HG03159 (cell line): Measurements from ENCODE around the gene FBP1.
"Not testable (repeated sequence)": the region's sequence is repeated elsewhere in the genome, so short reads cannot be mapped to it uniquely, and the experiment has no call there.

Experiments used
- ATAC-seq: cut with Tn5 transposase; IDR thresholded peaks from one replicate; pipeline ENCODE4 v1.9.1; 2021; ENCODE audit warnings: mild to moderate bottlenecking, moderate library complexity; ENCODE audit not compliant: unreplicated experiment

FBP1 gene

GRCh38 chr9:94586316-94586715, 53.0 kb downstream of the FBP1 start:
- ATAC-seq, result no peak

DNA sequence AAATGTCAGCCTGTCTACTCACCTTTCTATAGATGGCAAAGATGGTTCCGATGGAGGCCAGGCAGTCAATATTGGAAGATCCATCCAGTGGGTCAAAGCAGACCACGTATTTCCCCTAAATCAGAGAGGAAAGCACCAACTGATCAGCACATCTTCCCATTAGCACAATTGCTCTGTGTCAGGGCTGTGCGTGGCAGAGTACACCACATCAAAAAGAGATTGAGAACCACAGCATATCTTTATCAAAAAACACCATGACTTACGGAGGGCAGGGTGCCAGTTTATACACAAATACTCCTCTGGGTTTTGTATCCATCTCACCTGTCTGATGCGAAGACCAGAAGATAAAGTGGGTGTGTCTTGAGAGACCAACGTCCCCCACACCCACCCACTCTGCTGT, 54.8 kb downstream of the FBP1 start:
- ATAC-seq, result no peak

DNA sequence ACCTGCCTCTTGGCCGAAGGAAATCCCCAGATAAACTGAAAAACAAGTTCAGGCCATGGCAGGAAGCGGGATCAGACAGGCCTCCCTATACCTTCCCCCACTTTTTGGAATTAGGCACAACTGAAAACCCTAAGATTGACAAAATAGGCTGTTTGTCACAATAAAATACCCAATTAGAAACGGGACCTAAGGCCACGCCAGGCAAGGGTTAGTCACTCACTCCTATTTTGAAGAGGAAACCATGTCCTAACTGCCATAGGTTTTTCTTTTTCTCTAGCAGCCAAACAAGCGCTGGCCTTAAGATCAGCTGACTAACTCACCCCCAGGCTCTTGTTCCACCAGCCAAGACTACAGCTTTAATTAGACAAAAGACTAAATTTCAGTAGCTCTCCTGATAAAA, 57.6 kb downstream of the FBP1 start:
- ATAC-seq, result no peak

GRCh38 chr9:94577571-94577970, 61.7 kb downstream of the FBP1 start:
- ATAC-seq, result no peak

GRCh38 chr9:94577036-94577435, 62.3 kb downstream of the FBP1 start:
- ATAC-seq, result no peak

DNA sequence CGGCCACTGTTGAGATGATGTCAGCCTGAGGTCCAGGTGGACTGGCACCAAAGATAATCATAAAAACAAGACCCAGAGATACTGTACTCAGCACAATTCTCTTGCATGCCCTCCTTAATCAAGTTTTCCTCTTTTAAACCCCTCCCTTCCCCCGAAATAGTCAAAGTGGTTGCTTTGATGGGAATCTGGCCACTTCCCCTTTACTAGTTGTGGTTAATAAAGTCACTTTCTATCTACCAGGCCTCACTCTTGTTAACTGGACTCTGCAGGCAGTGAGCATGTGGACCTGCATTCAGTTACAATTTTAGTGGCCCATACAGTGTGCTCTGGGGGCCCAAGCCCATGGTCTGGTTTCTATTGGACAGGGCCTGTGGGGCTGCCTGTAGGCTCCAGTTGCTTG, 63.2 kb downstream of the FBP1 start:
- ATAC-seq, result no peak

DNA sequence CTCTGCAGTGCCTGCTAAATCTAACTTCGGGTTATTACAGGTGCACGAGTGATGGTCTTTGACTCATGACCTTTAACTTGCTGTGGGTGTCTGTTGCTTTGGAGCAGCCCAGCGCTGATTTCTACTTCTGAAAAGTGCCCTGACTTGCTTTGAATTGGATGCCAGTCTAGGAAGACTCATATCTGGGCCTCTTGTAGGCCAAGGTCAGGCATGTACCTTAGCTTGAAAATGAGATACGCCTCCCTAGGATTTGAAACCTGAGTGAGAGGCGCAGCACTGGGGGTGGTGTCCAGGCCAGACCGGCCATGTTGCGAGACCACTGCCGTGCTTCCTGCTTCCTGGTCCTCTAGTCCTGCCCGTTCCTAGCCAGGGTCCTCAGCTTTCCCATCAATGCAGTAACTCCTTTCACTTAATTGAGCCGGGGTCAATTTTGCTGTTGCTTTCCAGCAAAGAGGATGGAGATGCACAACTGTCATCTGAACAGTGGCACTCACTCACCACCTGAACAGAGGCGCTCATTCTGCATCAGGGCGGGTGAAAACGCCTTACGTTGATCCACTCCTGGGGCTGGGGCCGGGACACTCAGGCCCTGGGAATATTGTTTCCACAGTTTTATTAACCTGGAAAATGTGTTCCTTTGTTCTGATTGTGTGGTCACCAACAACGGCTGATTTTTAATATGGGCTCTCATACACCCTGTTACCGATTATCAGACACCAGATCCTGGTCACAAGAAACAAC, 70.2 kb downstream of the FBP1 start:
- ATAC-seq, result no peak

DNA sequence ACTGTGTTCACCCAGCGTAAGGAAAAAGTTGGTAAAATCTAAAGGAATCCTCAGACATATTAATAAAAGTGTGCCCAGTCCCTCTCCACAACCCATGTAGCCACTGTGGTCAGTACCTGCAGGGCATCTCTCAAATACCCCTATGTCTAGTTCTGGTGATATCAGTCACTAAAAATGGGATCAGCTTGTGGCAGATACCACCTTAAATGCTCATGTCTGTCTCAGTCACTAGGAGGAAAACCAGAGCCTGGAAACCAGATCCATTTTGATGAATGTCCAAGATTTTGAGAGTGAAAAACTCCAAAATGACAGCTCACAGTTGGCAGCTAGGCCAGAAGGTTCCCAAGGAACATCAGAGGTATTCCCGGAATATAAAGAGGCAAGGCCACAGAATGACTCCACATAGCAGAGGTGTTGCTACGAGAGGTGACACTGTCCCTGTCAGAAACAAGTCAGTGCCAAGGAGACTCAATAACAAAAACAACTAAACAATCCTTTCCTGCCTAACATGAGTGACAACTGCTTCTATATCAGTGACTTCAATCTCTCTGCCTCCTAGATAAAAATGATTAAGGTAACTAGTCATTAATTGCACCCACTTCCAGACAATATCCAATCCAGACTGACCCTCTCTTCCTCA, 70.9 kb downstream of the FBP1 start:
- ATAC-seq, result no peak

GRCh38 chr9:94567271-94567670, 72.0 kb downstream of the FBP1 start:
- ATAC-seq, result no peak

GRCh38 chr9:94566550-94566949, 72.8 kb downstream of the FBP1 start:
- ATAC-seq, result no peak

- not testable (repeated sequence) for ATAC-seq
These were observed 75.0 kb downstream of the FBP1 start for GRCh38 chr9:94564279-94564678.

GRCh38 chr9:94563548-94563947, 75.8 kb downstream of the FBP1 start:
- ATAC-seq, result no peak

DNA sequence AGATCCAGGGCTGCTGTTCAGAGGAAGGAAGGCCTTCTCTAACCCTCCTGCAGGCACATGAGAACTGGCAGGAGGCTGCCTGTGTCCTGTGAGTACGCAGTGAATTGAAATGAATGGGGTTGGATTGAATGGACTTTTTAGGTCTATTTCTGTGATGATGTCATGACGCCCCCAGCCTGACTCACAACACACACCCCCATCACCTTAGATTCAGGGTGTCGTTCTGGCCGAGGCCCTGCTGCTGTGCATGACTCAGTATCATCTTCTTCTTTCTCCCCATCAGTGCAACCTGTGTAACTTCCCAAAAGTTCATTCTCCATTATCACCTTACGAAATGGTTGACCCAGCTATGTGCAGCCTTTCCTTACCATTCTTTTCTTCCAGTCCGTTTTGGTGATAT, 79.1 kb downstream of the FBP1 start:
- ATAC-seq, result no peak

DNA sequence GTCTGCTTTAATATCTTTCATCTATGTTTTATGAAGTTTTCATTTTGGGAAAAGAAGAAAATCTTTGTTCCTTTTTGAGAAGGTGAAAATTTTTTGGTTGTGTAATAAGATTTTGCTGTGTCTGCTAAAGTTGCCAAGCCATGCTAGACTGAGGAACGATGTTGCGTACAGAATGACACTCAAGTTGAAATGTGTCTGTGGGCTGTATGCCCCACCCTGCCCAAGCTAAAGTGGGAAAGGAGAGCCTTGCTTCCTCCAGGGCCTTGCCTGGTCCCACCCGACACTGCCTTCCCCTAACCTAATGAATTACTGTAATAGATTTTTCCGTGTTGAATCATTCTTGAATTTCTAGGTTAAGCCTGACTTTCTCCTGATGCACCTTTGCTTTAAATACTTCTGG, 81.9 kb downstream of the FBP1 start:
- no peak for ATAC-seq

DNA sequence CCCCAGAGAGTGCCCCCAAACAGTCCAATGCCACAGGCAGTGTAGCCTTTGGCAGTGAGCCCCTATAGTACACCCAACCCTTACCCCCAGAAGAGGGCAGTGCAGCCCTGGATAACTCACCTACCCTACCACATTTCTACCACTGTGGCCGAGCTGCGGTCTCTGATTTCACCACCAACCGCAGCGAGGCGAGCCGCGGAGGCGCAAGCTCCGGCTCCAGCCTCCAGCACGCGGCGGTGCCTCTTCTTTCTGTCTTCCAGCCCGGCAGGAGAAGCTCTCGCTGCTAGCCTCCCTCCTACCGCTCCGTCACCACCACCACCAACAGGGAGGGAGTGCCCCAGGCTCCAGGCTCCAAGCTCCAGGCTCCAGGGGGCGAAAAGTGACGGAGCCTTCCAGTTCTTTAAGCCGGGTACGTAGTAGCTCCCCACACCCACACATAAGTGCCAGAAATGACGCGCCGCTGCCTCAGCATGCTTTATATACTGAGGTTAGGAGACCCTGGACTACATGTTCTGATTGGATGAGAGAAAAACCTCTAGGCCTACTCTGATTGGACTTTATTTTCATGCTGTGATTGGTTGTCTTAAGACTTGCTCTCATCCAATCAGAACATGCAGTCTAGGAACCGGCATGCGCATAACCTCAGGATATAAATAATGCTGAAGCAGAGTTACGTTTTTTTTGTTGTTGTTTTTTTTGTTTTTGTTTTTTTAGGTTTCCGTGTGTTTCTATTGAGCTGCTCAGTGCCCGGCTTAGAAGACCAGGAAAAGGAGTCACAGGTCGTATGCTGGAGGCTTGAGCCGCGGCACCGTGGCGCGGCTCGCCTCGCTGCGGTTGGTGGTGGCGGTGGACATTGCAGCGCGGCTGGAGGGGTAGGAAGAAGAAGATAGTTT, 84.6 kb downstream of the FBP1 start, which contains the start of gene PCAT7:
PCAT7 (plus strand) TSS at position 645 of the 893 bp plus-strand sequence.
- ATAC-seq, result no peak

GRCh38 chr9:94554078-94554438, 85.3 kb downstream of the FBP1 start:
- no peak for ATAC-seq
